Measurements from ENCODE around the gene TNFRSF19.
A peak's percentile ranks its signal among the peaks of the same experiment; 100 is the strongest.
"Not testable (repeated sequence)": the region's sequence is repeated elsewhere in the genome, so short reads cannot be mapped to it uniquely, and the experiment has no call there.

Gene TNFRSF19

GRCh38 chr13:23656637-23657371, 86.6 kb downstream of the TNFRSF19 start:
- no peak for DNase-seq

- no peak for DNase-seq
Observed at GRCh38 chr13:23658929-23659541, 88.8 kb downstream of the TNFRSF19 start.

GRCh38 chr13:23660249-23660648, 90.0 kb downstream of the TNFRSF19 start:
- no peak for DNase-seq

- no peak for DNase-seq
Observed at GRCh38 chr13:23666582-23666981, 96.4 kb downstream of the TNFRSF19 start.

GRCh38 chr13:23667750-23668149, 97.5 kb downstream of the TNFRSF19 start:
- DNase-seq, result no peak

GRCh38 chr13:23668562-23668961, 98.3 kb downstream of the TNFRSF19 start:
- DNase-seq, result no peak

- DNase-seq, result no peak
Observed at GRCh38 chr13:23670793-23671192, 100.6 kb downstream of the TNFRSF19 start.

GRCh38 chr13:23671377-23671776, 101.2 kb downstream of the TNFRSF19 start:
- DNase-seq, result no peak

GRCh38 chr13:23671897-23672296, 101.7 kb downstream of the TNFRSF19 start:
- no peak for DNase-seq

GRCh38 chr13:23672616-23673015, 102.4 kb downstream of the TNFRSF19 start:
- DNase-seq, result no peak

- DNase-seq, result no peak
Observed at GRCh38 chr13:23673354-23673753, 103.1 kb downstream of the TNFRSF19 start.

- no peak for DNase-seq
Observed at GRCh38 chr13:23673867-23674605, 103.8 kb downstream of the TNFRSF19 start.

GRCh38 chr13:23674795-23675640, 104.8 kb downstream of the TNFRSF19 start:
- DNase-seq, result peak in 1 of 2 experiments; percentile 14

- DNase-seq, result not testable (repeated sequence)
Observed at GRCh38 chr13:23677679-23678288, 107.6 kb downstream of the TNFRSF19 start.

GRCh38 chr13:23678795-23679194, 108.6 kb downstream of the TNFRSF19 start:
- no peak for DNase-seq

GRCh38 chr13:23679220-23679619, 109.0 kb downstream of the TNFRSF19 start:
- DNase-seq, result no peak

GRCh38 chr13:23680845-23681669, 110.8 kb downstream of the TNFRSF19 start:
- DNase-seq, result no peak

- no peak for DNase-seq
Observed at GRCh38 chr13:23683084-23683483, 112.9 kb downstream of the TNFRSF19 start.

- no peak for DNase-seq
Observed at GRCh38 chr13:23684647-23685046, 114.4 kb downstream of the TNFRSF19 start.

GRCh38 chr13:23685416-23685815, 115.2 kb downstream of the TNFRSF19 start:
- no peak for DNase-seq

- DNase-seq, result no peak
Observed at GRCh38 chr13:23686948-23687347, 116.7 kb downstream of the TNFRSF19 start.

GRCh38 chr13:23687614-23688013, 117.4 kb downstream of the TNFRSF19 start:
- no peak for DNase-seq
